ENCODE data around the gene COL13A1. TPM values are rescaled to one million over a fixed set of nuclear protein-coding genes. Genes with fewer than 3 reads are reported as not detected.

The COL13A1 gene
- polyA plus RNA-seq, 1 of the 3 experiments (the other 2 are of a cell fraction) = 26.7 TPM

GRCh38 chr10:69897432-69897831 is 95.7 kb downstream of the COL13A1 start:
- no peak for TF ChIP-seq NRF1 (IDR thresholded peaks at IDR 0.05; ENCODE audit: low read depth, low read length)
- H3K27ac ChIP-seq (ENCODE audit: low read depth in 2 of 2, low read length in 1 of 2) = no peak overlapping the region
- no peaks in the 10 kb centered on the region for H3K9me2 ChIP-seq
- 100% methylated on average over 5 of the region's 9 CpGs for WGBS (ENCODE audit: low lambda C conversion rate)
- no peak for DNase-seq
- no peak overlapping the region for H3K4me3 ChIP-seq (ENCODE audit: low read depth in 2 of 2, low read length in 1 of 2)
- H3K36me3 ChIP-seq (replicated peaks in 1 of 2; ENCODE audit: control insufficient read depth in 1 of 2, insufficient read depth in 2 of 2, low read length in 1 of 2) = no peaks in the 10 kb centered on the region
- no peaks in the 10 kb centered on the region for H3K79me2 ChIP-seq (ENCODE audit: insufficient read depth)
- no peaks in the 10 kb centered on the region for H3F3A ChIP-seq (replicated peaks; ENCODE audit: insufficient read depth)
- no peaks in the 10 kb centered on the region for H3K27me3 ChIP-seq (ENCODE audit: insufficient read depth)
- no peaks in the 10 kb centered on the region for H3K9me3 ChIP-seq
- no peaks in the 10 kb centered on the region for H4K20me1 ChIP-seq (ENCODE audit: insufficient read depth)
- ChIA-PET POLR2A (interaction anchor here (1.3 kb wide), 1 partner anchor 31 kb away, joined by 3 read pairs; no protein-coding TSS in a partner anchor), CTCF (interaction anchor here (1.1 to 9.3 kb wide), 4 partner anchors 10 to 25 kb away, joined by 3 to 120 read pairs (median 3); no protein-coding TSS in a partner anchor)
- peaks cover 0 to 26% of the 10 kb centered on the region in 2 experiments; a peak in 1 of 4 replicates for H3K4me1 ChIP-seq (ENCODE audit: control insufficient read depth in 1 of 2, insufficient read depth in 2 of 2, low read depth in 1 of 2, low read length in 1 of 2)
- H3K9ac ChIP-seq = no peak overlapping the region
- H2AFZ ChIP-seq (ENCODE audit: low read depth) = no peak overlapping the region
- no peak overlapping the region for H3K4me2 ChIP-seq

GRCh38 chr10:69897999-69898398 is 96.3 kb downstream of the COL13A1 start:
- Histone ChIP-seq H4K20me1 (ENCODE audit: insufficient read depth) (no peaks in the 10 kb centered on the region), H3K27me3 (ENCODE audit: insufficient read depth) (no peaks in the 10 kb centered on the region), H3K4me1 (ENCODE audit: control insufficient read depth in 1 of 2, insufficient read depth in 2 of 2, low read depth in 1 of 2, low read length in 1 of 2) (peaks cover 0 to 24% of the 10 kb centered on the region in 2 experiments; a peak in 1 of 4 replicates), H3K9ac (no peak overlapping the region), H3F3A (replicated peaks; ENCODE audit: insufficient read depth) (no peaks in the 10 kb centered on the region), H3K4me2 (no peak overlapping the region), H3K4me3 (ENCODE audit: low read depth in 2 of 2, low read length in 1 of 2) (no peak overlapping the region), H2AFZ (ENCODE audit: low read depth) (no peak overlapping the region), H3K36me3 (replicated peaks in 1 of 2; ENCODE audit: control insufficient read depth in 1 of 2, insufficient read depth in 2 of 2, low read length in 1 of 2) (no peaks in the 10 kb centered on the region), H3K27ac (ENCODE audit: low read depth in 2 of 2, low read length in 1 of 2) (no peak overlapping the region), H3K9me2 (no peaks in the 10 kb centered on the region), H3K9me3 (no peaks in the 10 kb centered on the region), H3K79me2 (ENCODE audit: insufficient read depth) (no peaks in the 10 kb centered on the region)
- ChIA-PET POLR2A (interaction anchor here (1.3 kb wide), 1 partner anchor 31 kb away, joined by 3 read pairs; no protein-coding TSS in a partner anchor), CTCF (interaction anchor here (0.9 to 9.3 kb wide), 3 partner anchors 11 to 18 kb away, joined by 3 to 120 read pairs (median 4); no protein-coding TSS in a partner anchor)
- WGBS (ENCODE audit: low lambda C conversion rate) = 90% methylated on average over 9 of the region's 10 CpGs
- no peak for DNase-seq
- no peak for TF ChIP-seq SIN3A (IDR thresholded peaks at IDR 0.05; ENCODE audit: borderline replicate concordance, low read depth, low read length)
- TF ChIP-seq YY1 (IDR thresholded peaks at IDR 0.05; ENCODE audit: low read depth) = no peak
- no peak for TF ChIP-seq TCF12 (IDR thresholded peaks at IDR 0.05)
- TF ChIP-seq IRF3 (IDR thresholded peaks at IDR 0.05; ENCODE audit: low read depth, low read length) = no peak
- TF ChIP-seq NFIC (IDR thresholded peaks at IDR 0.05; ENCODE audit: borderline replicate concordance) = no peak
- TF ChIP-seq GABPA (IDR thresholded peaks at IDR 0.05; ENCODE audit: low read depth) = no peak
- no peak for TF ChIP-seq MEF2A (IDR thresholded peaks at IDR 0.05; ENCODE audit: borderline replicate concordance, low read depth)
- no peak for TF ChIP-seq MAX (IDR thresholded peaks at IDR 0.05; ENCODE audit: low read depth)
- no peak for TF ChIP-seq ELF1 (IDR thresholded peaks at IDR 0.05)
- TF ChIP-seq CTCF (IDR thresholded peaks at IDR 0.05) = no peak
- TF ChIP-seq JUND (IDR thresholded peaks at IDR 0.05) = no peak

Measured in SK-N-SH (cell line).